ENCODE measurements around the gene KNOP1. TPM values are rescaled to one million over a fixed set of nuclear protein-coding genes. Genes with fewer than 3 reads are reported as not detected.
"Not testable (repeated sequence)": the region's sequence is repeated elsewhere in the genome, so short reads cannot be mapped to it uniquely, and the experiment has no call there.

Gene KNOP1
- total RNA-seq, 2 donors from 2014 or later, result 16.8 to 32.8 TPM

GRCh38 chr16:19696961-19697360 lies 21.1 kb downstream of the KNOP1 start:
- Mint-ChIP-seq H3K27ac (no peak overlapping the region), H3K27me3 (no peaks in the 10 kb centered on the region), H3K4me3 (peak overlapping the region; percentile 36), H3K9me3 (no peaks in the 10 kb centered on the region), H3K4me1 (ENCODE audit: low read depth in 2 of 2) (peaks cover 12 to 26% of the 10 kb centered on the region in 2 donors), H3K36me3 (no peaks in the 10 kb centered on the region)
- no peak for ATAC-seq
- no peak for DNase-seq (ENCODE audit: low spot score)

- H3K4me3 Mint-ChIP-seq, result peak overlapping the region; percentile 36
- ATAC-seq, result peak in 1 of 2 donors; percentile 35
Observed at GRCh38 chr16:19696328-19696727, 21.7 kb downstream of the KNOP1 start.

GRCh38 chr16:19694989-19695388 lies 23.0 kb downstream of the KNOP1 start:
- Mint-ChIP-seq H3K27me3 (no peaks in the 10 kb centered on the region), H3K36me3 (no peaks in the 10 kb centered on the region), H3K4me3 (no peak overlapping the region), H3K9me3 (no peaks in the 10 kb centered on the region), H3K27ac (no peak overlapping the region), H3K4me1 (ENCODE audit: low read depth in 2 of 2) (peaks cover 17 to 26% of the 10 kb centered on the region in 2 donors)
- ATAC-seq (no peak), DNase-seq (ENCODE audit: low spot score) (no peak)

More at GRCh38 chr16:19696328-19696727, 21.7 kb downstream of the KNOP1 start:
- no peaks in the 10 kb centered on the region for H3K36me3 Mint-ChIP-seq
- H3K4me1 Mint-ChIP-seq (ENCODE audit: low read depth in 2 of 2), result peaks cover 14 to 26% of the 10 kb centered on the region in 2 donors
- no peak overlapping the region for H3K27ac Mint-ChIP-seq
- no peak for DNase-seq (ENCODE audit: low spot score)
- H3K9me3 Mint-ChIP-seq, result no peaks in the 10 kb centered on the region
- H3K27me3 Mint-ChIP-seq, result no peaks in the 10 kb centered on the region

GRCh38 chr16:19691161-19691711 lies 26.8 kb downstream of the KNOP1 start:
- ATAC-seq (no peak), DNase-seq (ENCODE audit: low spot score) (no peak)
- peaks cover 4 to 23% of the 10 kb centered on the region in 2 donors for H3K4me1 Mint-ChIP-seq (ENCODE audit: low read depth in 2 of 2)
- no peak overlapping the region for H3K27ac Mint-ChIP-seq
- H3K9me3 Mint-ChIP-seq, result no peaks in the 10 kb centered on the region
- H3K36me3 Mint-ChIP-seq, result peaks cover 7% of the 10 kb centered on the region
- H3K4me3 Mint-ChIP-seq, result no peak overlapping the region
- no peaks in the 10 kb centered on the region for H3K27me3 Mint-ChIP-seq

- no peak overlapping the region for H3K27ac Mint-ChIP-seq
- no peak for DNase-seq (ENCODE audit: low spot score)
Observed at GRCh38 chr16:19690196-19690595, 27.8 kb downstream of the KNOP1 start.

GRCh38 chr16:19689342-19689741 lies 28.7 kb downstream of the KNOP1 start:
- H3K4me3 Mint-ChIP-seq, result no peak overlapping the region
- H3K27ac Mint-ChIP-seq, result no peak overlapping the region
- H3K9me3 Mint-ChIP-seq, result no peaks in the 10 kb centered on the region
- peaks cover 19% of the 10 kb centered on the region for H3K36me3 Mint-ChIP-seq
- H3K27me3 Mint-ChIP-seq, result no peaks in the 10 kb centered on the region
- ATAC-seq, result peak; percentile 66 to 71
- peaks cover 0 to 19% of the 10 kb centered on the region in 2 donors for H3K4me1 Mint-ChIP-seq (ENCODE audit: low read depth in 2 of 2)
- DNase-seq (ENCODE audit: low spot score), result no peak

More at GRCh38 chr16:19690196-19690595, 27.8 kb downstream of the KNOP1 start:
- no peak for ATAC-seq
- Mint-ChIP-seq H3K4me3 (no peak overlapping the region), H3K4me1 (ENCODE audit: low read depth in 2 of 2) (peaks cover 0 to 19% of the 10 kb centered on the region in 2 donors), H3K27me3 (no peaks in the 10 kb centered on the region), H3K9me3 (no peaks in the 10 kb centered on the region), H3K36me3 (peaks cover 18% of the 10 kb centered on the region)

- H3K4me3 Mint-ChIP-seq, result no peak overlapping the region
- peaks cover 23% of the 10 kb centered on the region for H3K36me3 Mint-ChIP-seq
- no peaks in the 10 kb centered on the region for H3K9me3 Mint-ChIP-seq
- peaks cover 0 to 19% of the 10 kb centered on the region in 2 donors for H3K4me1 Mint-ChIP-seq (ENCODE audit: low read depth in 2 of 2)
- no peak overlapping the region for H3K27ac Mint-ChIP-seq
- ATAC-seq, result no peak
- DNase-seq (ENCODE audit: low spot score), result no peak
- H3K27me3 Mint-ChIP-seq, result no peaks in the 10 kb centered on the region
Observed at GRCh38 chr16:19688396-19689024, 29.5 kb downstream of the KNOP1 start.

GRCh38 chr16:19687279-19687678 lies 30.7 kb downstream of the KNOP1 start:
- DNase-seq (ENCODE audit: low spot score) (no peak), ATAC-seq (no peak)
- Mint-ChIP-seq H3K27me3 (no peaks in the 10 kb centered on the region), H3K4me3 (no peak overlapping the region), H3K27ac (no peak overlapping the region), H3K4me1 (ENCODE audit: low read depth in 2 of 2) (peaks cover 0 to 19% of the 10 kb centered on the region in 2 donors), H3K36me3 (peaks cover 26% of the 10 kb centered on the region), H3K9me3 (no peaks in the 10 kb centered on the region)

GRCh38 chr16:19685176-19685575 lies 32.9 kb downstream of the KNOP1 start:
- Mint-ChIP-seq H3K27me3 (no peaks in the 10 kb centered on the region), H3K27ac (no peak overlapping the region), H3K4me1 (ENCODE audit: low read depth in 2 of 2) (peaks cover 0 to 16% of the 10 kb centered on the region in 2 donors), H3K4me3 (no peak overlapping the region), H3K36me3 (peaks cover 26% of the 10 kb centered on the region), H3K9me3 (no peaks in the 10 kb centered on the region)
- ATAC-seq (no peak), DNase-seq (ENCODE audit: low spot score) (no peak)

- ATAC-seq (no peak), DNase-seq (ENCODE audit: low spot score) (no peak)
- H3K27me3 Mint-ChIP-seq, result no peaks in the 10 kb centered on the region
- H3K36me3 Mint-ChIP-seq, result peaks cover 26% of the 10 kb centered on the region
- H3K4me3 Mint-ChIP-seq, result no peak overlapping the region
- H3K9me3 Mint-ChIP-seq, result no peaks in the 10 kb centered on the region
- H3K4me1 Mint-ChIP-seq (ENCODE audit: low read depth in 2 of 2), result peaks cover 0 to 6% of the 10 kb centered on the region in 2 donors
- no peak overlapping the region for H3K27ac Mint-ChIP-seq
Observed at GRCh38 chr16:19683453-19684236, 34.4 kb downstream of the KNOP1 start.

GRCh38 chr16:19681637-19682036 lies 36.4 kb downstream of the KNOP1 start:
- DNase-seq (ENCODE audit: low spot score) (no peak), ATAC-seq (no peak)
- Mint-ChIP-seq H3K4me1 (ENCODE audit: low read depth in 2 of 2) (no peaks in the 10 kb centered on the region), H3K27ac (no peak overlapping the region), H3K27me3 (no peaks in the 10 kb centered on the region), H3K36me3 (peaks cover 23% of the 10 kb centered on the region), H3K4me3 (no peak overlapping the region), H3K9me3 (no peaks in the 10 kb centered on the region)

- Mint-ChIP-seq H3K36me3 (peaks cover 16% of the 10 kb centered on the region), H3K4me3 (no peak overlapping the region), H3K27me3 (no peaks in the 10 kb centered on the region), H3K4me1 (ENCODE audit: low read depth in 2 of 2) (no peaks in the 10 kb centered on the region), H3K9me3 (no peaks in the 10 kb centered on the region), H3K27ac (no peak overlapping the region)
- DNase-seq (ENCODE audit: low spot score) (no peak), ATAC-seq (no peak)
Observed at GRCh38 chr16:19680881-19681340, 37.1 kb downstream of the KNOP1 start.

- not testable (repeated sequence) for H3K27ac Mint-ChIP-seq; H3K27me3 Mint-ChIP-seq; H3K36me3 Mint-ChIP-seq; DNase-seq (ENCODE audit: low spot score); H3K4me3 Mint-ChIP-seq; ATAC-seq; H3K9me3 Mint-ChIP-seq; H3K4me1 Mint-ChIP-seq (ENCODE audit: low read depth in 2 of 2)
Observed at GRCh38 chr16:19679281-19679680, 38.7 kb downstream of the KNOP1 start.

- Mint-ChIP-seq H3K4me1 (ENCODE audit: low read depth in 2 of 2) (no peaks in the 10 kb centered on the region), H3K27me3 (no peaks in the 10 kb centered on the region), H3K27ac (no peak overlapping the region), H3K36me3 (peaks cover 6% of the 10 kb centered on the region), H3K9me3 (no peaks in the 10 kb centered on the region), H3K4me3 (no peak overlapping the region)
- DNase-seq (ENCODE audit: low spot score), result no peak
- no peak for ATAC-seq
Observed at GRCh38 chr16:19678804-19679203, 39.2 kb downstream of the KNOP1 start.
